Measurements from ENCODE around the gene TRAPPC12.

TRAPPC12 gene

DNA sequence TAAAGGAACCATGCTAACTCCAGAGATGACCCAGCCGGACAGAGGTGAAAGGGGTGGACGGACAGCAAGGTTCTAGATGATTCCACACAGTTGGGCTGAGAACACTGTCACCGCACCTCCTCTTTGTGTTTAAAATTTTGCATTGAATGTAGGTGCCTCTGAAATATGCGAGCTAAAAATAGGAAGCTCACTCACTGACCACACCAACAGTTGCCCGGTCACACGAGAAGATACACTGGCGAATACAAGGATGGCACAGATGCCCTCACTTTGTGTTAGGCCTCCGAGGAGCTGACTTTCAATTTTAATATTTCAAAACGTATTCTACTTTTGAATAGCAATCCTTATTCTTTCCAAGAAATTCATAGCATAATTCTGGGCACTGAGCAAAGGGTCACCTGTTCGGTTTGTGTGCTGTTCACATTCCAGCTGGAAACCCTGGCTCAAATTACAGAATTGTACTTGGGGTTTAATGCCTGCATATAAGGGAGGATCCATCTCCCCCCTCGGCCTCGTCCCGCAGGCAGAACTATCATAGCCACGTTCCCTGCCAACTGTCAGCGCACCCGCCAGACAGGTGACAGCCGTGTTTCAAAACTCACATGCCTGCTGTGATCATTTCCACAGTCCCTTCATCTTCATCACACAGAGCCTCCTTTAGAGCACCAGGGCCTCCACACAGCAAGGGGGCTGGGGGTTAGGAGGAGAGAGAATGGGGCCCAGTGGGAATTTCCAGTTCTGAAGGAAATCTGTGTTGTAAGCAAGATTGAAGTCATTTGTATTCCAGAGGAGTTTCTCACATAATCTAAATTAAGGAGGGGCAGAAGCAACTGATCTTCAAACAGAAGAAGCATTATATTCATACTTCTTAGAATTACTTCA lies 91.6 kb downstream of the TRAPPC12 start:
- no peak for DNase-seq

DNA sequence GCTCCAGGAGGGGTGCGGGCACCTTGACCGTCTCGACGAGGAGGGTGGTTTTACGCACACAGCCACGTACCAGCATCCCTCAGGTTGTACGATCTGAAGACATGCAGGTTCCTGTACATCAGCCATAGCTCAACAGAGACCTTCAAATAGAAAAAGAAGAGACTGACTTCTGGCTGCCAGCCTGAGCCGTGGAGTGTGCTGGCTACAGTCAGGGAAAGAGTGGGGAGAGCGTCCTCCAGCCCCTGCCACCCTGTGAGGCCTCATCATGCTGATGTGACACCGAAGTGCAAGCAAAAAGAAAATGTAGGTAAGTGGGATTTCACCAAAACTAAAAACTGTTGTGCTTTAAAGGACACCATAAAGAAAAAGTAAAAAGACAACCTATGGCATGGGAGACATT lies 92.8 kb downstream of the TRAPPC12 start:
- DNase-seq, result no peak

DNA sequence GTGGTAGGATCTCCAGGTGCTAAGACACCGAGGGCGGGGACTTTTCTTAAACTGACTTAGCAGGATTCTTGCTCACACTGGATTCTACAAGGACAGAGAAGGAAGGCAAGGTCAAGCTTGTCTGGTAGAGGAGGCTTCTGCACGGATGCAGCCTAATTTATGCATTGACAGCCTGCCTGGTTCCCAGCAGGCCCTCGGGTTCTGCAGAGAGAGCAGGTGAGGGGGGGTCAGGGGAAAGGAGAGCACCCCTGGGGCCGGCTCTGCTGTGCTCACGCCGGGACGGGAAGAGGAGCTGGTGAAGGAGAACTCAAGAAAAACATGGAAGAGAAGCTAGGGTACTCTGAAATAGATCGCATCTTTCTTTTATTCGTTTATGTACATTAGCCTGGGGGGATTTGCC lies 93.5 kb downstream of the TRAPPC12 start:
- DNase-seq, result no peak

DNA sequence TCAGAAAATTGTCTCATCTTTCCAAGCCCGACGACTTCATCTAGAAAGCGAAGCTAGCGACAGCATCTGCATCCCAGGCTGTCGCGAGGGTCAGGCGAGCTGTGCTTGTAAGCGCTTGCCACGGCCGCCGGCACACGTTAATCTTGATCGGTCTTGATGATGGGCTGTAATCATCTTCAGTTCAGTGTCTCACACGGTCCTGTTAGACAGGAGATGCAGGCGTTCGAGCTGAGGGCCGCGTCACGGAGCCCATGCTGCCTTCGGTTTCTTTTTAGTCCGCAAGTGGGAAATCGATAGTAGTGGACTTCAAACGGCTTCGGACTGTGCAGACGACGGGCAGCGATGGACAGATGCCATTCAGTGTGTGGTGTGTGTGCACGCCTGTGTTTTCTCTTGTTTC lies 96.3 kb downstream of the TRAPPC12 start:
- DNase-seq, result no peak

DNA sequence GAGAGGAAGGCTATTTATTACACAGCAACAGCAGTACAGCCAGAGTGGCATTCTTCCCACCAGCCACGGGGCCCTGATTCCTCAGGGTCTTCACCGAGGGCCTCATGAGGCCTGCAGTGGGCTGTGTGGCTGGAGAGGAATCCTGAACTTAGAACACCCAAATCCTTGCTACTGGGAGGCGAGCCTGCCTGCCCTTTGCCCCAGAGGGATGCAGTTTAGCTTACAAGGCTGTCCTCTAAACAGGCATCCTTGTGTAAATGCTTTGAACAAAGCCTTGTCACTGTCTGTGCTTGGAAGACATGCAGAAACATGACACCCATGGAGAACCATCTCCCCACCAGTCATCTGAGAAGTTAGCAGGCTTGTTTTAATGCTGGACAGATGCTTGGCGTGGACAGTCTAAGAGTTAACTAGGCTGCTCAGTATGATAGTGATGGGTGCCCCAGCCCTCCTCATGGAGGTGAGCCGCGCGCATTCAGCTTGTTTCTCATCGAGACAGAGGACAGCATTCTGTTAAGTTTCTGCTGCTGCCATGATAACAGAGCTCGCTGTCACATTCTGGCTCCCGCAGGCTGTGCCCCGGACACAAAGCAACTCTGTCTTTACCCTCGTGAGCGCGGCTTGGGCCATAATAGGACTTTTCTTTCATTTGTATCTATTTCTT lies 97.0 kb downstream of the TRAPPC12 start:
- no peak for DNase-seq

DNA sequence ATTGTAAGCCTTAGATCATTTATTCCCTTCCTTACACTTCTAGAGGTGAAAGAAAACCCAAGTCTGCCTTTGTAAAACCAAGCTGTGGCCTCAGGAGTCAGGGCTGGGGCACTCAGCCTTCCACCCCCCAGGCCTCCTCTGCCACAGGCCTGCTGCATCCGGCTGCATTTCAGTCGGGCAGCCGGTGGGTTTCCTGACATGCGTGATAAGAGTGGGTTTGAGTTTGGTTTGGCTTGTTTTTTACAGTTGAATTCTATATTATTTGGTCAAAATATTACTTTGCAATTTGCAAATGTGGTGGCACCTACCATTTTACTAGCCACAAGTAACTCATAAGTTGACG lies 97.5 kb downstream of the TRAPPC12 start:
- DNase-seq, result no peak

DNA sequence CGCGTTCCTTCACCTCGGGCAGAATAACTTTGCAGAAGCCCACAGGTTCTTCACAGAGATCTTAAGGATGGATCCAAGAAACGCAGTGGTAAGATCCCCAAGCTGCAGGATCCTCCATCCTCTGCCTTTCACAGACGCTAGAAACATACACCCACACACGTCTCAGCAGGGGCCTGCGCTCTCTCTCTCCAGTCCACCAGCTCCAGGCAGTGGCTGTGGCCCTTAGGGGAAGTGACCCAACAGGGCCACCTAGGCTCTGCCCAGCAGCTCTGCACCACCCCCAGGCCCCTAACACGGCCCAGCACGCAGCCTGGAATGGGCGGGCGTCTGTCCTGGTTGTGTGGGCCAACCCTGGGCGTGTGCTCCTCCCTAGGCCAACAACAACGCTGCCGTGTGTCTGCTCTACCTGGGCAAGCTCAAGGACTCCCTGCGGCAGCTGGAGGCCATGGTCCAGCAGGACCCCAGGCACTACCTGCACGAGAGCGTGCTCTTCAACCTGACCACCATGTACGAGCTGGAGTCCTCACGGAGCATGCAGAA lies 99.4 kb downstream of the TRAPPC12 start:
- no peak for DNase-seq

DNA sequence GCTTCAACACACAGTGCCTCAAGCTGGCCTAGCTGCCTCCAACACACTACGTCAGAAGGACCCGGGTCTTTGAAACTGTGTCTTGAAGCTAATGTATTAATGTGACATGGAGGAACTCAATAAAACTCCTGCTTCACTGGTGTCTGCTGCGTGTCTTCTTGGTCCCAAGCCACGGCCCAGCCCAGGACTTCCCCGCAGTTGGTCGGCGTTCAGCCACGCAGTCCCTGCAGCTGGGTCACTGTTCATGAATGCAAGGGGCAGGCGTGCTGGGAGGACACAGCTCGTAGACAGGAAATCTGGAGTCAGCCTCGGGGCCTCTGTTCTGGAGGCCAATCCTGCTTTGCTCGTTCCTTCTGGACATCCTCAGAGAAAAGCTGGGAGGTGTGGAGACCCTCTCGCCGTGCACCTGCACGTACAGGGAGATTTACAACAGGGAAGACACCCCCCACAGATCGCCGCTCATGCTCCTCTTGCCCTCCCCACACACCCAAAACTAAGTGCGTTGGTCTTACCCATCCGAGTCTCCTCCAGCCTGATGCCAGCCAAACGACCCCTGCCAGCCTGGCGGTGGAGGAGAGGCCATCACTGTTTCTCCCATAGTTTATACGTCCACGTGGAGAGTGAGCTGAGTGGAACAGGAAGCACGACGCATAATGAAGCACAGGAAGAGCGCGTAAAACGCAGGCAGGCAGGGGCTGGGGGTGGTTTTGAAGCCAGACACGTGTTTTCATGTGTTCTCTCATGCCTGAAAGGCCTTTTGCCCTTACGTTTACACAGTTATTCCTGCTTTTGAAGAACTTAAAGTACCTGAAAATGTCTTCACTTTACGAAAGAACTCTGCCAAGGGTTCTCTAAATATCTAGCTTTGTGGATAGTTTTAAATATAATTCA lies 100.2 kb downstream of the TRAPPC12 start:
- no peak for DNase-seq

DNA sequence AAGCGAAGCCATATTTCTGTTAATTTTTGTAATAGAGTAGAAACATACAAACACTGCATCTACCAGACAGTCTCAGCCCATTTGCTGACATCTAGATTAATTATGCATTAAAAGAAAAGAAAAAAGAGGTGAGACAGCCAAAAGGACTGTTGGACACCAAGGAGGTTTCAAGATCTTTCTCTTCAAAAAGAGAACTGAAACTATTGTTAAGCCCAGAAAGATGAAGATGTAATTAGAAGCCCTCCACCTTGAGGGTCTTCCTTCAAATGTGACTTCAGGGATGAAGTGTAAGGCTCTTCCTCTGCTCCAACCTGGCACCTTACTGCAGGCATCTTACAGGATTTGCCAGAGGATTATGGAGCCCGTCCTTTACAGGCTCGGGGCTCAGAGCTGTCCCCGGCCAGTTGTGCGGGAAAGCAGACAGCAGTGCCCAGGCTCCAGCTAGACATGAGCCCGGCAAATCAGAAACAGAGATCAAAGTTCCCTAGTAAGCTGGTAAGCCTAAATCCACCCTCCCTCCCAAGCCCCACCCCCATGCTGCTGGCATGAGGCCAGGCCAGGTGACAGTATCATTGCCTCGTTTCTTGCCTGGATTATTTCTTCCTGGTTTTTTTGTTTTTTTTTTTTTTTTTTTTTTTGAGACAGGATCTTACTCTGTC lies 101.0 kb downstream of the TRAPPC12 start:
- no peak for DNase-seq

DNA sequence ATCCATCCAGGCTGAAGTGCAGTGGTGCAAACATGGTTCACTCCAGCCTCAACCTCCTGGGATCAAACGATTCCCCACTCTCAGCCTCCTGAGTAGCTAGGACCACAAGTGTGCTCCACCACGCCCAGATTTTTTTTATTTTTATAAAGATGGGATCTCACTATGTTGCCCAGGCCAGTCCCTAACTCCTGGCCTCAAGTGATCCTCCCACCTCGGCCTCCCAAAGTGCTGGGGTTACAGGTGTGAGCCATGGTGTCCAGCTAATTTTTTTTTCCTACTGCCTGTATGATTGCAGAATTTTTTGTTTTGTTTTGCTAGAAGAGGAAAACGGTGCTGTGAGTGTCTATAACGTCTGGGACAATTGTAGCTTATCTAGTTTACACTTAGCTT lies 101.5 kb downstream of the TRAPPC12 start:
- DNase-seq, result no peak

DNA sequence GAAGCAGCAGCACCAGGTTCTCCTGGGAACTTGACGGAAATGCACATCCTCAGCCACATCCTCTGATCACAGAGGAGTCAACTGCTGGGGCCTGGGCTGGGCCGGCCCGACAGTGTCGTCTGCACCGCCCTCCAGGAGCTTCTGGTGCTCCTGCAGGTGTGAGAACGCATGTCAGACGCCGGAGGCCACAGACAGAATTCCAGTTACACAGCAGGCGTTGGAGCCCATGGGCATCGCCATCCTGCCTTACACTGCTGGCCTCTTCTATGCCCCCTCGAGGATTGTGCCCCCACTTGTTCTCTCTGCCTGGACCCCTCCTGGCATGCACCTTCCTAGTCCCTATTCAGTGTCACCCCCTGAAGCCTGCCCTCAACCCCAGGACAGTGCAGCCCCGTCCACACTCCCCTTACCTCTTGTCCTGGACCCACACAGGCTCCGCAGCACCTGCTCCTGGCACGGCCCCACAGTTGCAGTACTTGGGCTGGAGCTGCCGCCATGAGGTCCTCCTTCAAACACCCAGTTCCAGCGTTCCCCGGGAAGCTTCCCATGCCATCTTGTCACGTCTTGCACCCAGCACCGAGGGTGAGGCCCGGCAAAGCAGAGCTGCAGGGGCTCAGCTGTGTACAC lies 102.4 kb downstream of the TRAPPC12 start:
- no peak for DNase-seq

DNA sequence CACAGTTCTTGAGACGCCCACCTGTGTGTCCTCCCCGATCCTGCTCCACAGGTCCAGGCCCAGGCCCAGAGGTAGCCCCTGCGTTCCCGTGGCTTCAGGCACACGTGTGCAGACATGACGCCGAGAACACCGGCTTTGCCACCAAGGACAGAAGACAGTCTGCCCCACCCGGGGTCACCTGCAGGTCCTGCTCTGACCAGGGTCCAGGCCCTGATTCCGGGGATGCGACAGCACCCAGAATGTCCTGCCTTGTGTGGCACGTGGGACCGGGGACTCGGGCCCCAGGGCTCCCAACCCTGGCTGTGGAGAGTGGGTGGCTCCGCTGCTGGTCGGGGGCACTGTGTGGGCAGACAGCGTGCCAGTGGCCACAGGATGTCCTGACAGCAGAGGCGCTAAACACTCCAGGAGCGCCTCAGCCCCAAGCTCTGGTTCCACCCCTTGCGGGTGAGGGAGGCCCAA lies 102.9 kb downstream of the TRAPPC12 start:
- DNase-seq, result no peak

DNA sequence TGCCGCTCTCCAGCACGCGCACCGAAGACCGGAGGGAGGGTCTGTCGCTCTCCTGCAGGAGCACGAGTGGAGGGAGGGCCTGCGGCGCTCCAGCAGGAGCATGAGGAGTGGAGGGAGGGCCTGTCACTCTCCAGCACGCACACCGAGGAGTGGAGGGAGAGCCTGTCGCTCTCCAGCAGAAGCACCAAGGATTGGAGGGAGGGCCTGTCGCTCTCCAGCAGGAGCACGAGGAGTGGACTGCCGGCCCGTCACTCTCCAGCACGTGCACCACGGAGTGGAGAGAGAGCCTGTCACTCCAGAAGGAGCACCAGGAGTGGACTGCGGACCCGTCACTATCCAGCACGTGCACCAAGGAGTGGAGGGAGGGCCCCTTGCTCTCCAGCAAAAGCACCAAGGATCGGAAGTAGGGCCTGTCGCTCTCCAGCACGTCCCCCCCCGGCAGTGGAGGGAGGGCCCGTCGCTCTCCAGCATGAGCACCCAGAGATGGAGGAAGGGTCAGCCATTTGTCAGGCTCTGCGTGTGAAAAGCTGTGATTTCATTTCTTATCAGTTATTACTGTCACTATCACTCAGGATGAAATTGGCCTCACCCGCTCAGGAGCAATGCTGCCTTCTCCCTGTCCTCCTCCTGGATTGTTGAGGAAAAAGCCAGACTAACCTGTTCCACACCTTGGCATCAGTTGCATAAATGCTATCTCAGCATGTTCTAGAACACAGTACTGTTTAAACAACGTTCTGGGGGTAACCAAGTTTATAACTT lies 103.9 kb downstream of the TRAPPC12 start:
- DNase-seq, result no peak

DNA sequence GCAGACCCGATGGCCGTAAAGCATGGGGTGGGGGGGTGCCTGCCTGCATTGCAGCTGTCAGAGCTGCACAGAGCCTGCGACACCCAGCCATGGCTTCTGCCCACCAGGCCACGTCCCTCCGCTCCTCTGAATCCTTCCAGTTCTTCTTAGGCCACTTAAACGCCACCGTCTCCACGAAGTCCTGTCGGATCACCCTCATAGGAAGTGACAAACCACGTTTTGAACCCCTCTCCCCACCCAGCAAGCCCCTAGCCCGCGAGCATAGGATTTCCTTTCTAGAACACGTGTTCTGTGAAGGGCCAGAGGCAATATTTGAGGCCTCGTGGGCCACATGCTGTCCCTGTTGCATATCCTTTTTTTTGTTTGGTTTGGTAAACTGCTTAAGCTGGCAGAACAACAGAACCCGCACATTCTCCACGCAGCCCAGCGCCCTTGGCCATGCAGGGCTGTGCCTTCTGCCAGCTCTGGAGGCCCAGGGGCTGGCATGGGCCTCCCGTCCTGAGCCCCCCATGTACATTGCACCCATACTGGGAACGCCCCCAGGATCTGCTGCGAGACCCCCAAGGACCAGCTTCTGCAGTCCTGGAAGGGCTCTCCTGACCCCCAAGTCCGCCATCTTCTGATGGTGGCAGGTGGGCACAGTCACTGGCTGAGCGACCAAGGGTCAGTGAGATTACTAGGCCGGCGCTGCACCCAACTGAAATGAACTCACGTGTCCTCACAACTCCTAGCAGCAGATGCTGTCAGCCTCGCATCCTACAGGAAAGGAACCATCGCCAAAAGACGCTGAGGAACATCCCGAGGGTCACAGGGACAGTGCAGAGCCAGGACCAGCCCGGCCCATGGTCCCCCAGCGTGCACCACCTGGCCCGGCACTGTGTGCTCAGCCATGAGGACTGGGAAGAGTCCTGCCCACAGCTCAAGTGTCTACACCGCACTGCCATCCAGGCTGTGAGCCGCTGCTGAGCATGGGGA lies 104.8 kb downstream of the TRAPPC12 start:
- no peak for DNase-seq

DNA sequence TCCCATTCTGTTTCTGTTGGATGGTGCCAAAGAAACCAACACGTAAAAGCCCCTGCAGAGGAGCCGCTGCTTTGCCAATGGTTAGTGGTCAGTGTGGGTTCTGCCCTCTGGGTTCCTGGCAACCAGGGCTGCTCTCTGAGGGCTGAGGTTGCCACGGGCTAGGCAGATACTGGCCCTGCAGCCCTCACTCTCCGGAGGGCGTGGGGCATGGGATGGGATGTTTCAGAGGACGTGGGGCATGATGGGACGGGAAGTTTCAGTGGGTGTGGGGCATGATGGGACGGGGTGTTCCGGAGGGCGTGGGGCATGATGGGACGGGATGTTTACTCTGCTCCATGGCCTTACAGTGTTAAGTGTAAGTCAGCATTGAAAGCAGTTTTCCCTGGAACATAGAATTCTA lies 105.7 kb downstream of the TRAPPC12 start:
- no peak for DNase-seq

DNA sequence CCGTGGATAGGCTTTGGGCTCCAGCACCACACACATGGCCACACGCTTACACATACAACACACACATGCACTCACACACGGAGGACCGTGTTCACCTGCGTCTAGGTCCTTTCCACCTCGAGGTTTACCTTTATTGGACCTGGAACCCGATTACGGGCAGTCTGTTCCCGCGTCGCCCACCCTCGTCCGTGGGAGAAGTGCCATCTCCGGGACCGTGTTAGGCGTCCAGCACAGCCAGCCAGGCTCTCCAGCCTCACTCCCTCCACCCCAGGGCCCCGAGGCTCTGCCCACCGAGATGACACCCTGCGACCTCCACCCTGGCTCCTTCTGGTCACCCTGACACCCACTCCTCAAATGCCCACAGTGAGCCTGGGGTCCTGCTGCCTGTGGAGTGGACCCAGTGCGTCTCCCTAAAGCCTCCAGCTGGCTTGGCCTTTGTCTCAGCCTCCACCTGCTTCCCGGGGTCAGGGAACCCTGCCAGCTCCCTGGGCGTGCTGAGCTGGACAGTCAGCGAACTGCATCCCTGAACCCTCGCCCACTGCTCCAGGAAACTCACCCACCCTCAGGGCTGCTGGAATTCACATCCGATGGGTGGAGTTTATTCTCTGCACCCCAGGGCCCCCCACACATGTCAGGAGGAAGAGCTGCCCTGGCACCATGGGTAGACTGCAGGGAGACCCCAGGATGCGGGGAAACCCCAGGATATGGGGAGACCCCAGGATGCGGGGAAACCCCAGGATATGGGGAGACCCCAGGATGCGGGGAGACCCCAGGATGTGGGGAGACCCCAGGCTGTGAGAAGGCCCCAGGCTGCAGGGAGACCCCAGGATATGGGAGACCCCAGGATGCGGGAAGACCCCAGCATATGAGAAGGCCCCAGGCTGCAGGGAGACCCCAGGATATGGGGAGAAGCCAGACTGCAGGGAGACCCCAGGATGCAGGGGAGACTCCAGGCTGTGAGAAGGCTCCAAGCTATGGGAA lies 106.8 kb downstream of the TRAPPC12 start:
- DNase-seq, result no peak

DNA sequence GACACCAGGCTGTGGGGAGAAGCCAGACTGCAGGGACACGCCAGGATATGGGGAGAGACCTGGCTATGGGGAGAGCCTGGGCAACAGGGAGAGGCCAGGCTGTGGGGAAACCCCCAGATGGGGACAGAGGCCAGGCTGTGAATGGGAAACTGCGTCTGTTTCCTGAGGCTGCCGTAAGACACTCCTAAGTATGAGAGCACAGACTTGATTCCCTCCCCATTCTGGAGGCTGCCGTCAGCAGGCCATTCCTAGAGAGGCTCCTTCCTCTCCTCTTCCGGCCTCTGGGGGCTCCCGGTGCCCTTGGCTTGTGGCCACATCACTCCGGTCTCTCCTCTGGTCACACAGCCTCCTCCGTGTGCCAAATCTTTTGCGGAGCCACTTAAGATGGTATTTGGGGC lies 107.5 kb downstream of the TRAPPC12 start:
- no peak for DNase-seq

DNA sequence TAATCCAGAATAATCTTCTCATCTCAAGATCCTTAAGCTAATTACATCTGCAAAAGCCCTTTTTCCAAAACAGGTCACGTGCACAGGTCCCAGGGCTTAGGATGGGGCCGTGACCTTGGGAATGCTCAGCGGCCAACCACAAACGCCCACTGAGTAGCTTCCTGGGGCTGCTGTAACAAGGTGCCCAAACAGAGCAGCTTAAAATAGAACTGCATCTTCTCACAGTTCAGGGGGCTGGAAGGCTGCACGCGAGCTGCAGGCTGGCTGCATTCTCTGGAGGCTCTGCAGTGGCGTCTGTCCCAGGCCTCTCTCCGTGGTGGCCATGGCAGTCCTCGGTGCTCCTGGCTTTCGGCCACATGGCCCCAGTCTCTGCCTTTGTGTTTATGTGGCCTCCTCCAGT lies 107.9 kb downstream of the TRAPPC12 start:
- DNase-seq, result no peak

DNA sequence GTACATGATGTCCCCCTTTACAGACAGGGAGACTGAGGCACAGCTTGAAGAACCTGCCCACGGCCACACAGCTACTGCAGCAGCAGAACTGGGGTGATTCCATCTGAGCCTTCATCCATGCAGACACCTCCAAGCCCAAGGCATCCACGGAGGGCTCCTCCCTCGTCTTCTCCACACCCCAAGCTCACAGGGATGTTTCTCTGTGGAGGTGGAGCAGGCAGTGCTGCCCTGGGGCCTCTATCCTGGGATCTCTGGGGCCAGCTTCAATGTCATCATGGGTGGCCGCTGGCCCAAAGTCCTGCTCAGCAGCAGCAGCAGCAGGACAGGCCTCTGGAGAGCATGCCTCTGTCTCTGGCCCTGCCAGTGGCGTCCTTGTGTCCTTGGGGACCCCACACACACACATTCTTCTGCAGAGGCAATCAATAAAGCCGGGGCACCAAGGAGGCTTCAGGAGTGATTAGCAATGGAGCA lies 108.6 kb downstream of the TRAPPC12 start:
- DNase-seq, result no peak
